HTERT RPE-1 (cell line): ENCODE data around the gene NGF.
"Not testable (repeated sequence)": the region's sequence is repeated elsewhere in the genome, so short reads cannot be mapped to it uniquely, and the experiment has no call there.

Experiments used
- in situ Hi-C: fragments of 300-500 bp; cut with MboI; formaldehyde crosslinking; loops from 4 replicates; pipeline ENCODE4 v1.14.3; 2020; ENCODE audit warnings: low sequenced_read_pairs

The NGF gene

DNA sequence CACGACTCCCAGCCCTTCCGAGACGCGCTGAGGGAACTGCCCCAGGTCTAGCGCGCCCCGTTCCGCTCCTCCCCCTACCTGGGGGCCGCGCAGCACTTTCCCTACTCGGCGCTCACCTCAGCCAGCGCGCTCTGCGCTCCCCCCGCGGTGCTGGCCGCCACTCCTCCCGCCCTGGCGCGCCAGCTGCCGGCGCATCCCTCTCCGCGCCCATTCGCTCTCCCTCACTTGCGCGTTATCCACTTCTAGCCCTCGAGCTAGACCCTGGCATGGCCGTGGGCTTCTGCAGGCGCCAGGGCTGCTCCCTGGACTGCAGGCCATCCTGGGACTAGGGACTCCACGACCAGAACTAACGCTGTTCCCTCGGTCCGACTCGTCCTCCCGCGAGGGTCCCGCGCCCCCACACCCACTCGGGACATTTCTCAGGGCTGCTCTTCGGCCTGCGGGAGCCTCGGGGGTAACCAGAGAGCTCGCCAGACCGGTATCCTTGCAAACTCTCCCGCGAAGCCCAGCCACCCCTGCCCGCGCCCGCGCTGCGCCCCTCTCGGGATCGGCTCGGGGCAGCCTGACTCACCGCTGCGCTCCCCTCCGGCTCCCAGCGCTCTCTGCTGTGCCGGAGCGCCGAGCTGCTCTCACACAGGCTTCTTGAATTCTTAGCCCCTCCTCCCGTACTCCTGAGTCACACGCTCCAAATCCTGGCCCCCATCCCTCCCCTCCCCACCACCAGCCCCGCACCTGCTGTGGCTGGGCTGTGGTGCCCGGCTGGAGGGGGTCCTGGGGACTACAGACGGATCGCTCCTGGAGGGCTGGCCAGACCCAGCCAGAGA is at the start of gene NGF:
NGF (minus strand) TSS at position 617 of the 824 bp plus-strand sequence. CDS start 51,454 bp downstream, outside the sequence.
- in situ Hi-C loops = no loop called here

DNA sequence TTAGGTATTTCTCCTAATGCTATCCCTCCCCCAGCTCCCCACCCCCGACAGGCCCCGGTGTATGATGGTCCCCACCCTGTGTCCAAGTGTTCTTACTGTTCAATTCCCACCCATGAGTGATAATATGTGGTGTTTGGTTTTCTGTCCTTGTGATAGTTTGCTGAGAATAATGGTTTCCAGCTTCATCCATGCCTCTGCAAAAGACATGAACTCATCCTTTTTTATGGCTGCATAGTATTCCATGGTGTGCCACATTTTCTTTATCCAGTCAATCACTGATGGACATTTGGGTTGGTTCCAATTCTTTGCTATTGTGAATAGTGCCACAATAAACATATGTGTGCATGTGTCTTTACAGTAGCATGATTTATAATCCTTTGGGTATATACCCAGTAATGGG is 45.4 kb upstream of the NGF start:
- in situ Hi-C loops = not testable (repeated sequence)

DNA sequence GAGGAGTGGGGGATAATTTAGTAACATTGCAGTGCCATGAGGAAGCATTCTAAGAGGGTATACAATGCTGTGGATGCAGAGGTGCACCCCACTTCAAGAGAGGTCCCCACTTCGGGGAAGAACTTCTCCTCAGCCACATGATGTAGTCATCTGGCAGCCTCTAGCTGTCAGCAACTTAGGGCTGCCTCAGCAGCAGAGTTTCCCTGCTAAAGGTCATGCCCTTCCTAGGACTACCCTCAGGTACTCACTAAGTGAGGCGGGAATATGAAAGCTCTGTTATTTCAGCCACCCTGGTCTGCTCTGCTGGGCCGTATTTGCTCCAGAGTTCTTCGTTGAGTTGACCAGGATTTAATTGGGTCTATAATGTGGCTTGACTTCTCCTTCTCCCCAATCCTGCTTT is 41.9 kb upstream of the NGF start:
- in situ Hi-C loops = no loop called here

DNA sequence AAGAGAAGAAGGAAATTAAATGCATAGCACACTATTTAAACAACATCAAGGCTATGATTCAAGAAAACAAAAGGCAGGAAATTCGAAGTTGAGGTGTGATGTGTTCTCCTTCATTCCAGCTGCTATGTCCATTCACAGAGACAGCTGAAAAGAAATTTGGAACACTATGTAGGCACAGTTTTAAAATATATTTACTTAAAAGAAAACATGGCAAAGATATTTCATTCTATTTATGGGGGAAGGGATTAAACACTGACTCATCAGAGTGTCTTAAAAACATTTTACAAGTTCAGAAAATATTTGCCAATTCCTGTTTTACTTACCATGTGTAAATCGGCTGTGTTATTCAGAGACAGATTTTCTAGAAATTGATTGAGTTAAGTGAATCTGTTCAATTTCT is 39.4 kb upstream of the NGF start:
- in situ Hi-C loops = no loop called here

DNA sequence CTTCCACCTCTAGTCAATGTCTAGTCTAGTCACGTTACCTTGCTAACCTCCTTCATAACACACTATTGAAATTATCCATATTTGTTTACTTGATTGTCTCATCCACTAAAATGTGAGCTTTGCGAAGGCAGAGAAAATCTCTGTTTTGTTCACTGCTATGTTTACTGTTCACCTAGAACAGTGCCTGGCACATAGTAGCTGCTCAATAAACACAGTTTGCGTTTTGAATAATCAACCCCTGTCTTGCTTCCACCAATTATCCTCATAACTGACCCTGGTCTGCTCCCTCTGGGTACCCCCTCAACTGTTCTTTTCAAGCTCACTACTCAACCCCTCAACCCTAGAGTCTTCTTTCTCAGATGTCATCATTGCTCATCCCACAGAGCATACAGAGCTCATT is 36.5 kb upstream of the NGF start:
- in situ Hi-C loops = no loop called here

DNA sequence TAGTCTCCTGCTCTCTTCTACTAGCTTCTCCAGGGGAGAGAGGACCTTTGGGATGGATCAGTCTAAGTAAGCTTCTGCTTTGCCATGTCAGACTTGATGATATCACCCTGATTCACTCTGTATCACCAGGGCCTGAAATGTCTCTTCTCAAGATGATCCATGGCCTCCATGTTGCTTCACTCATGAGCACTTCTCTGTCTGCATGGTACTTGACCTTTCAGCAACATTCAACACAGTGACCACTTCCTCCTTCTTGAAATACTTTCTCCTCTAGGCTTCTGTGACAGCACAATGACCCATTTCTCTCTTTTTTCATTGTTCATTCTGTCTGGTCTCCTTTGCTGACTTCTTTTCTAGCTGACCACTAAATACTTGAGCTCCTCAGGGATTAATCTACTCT is 35.3 kb upstream of the NGF start:
- in situ Hi-C loops = no loop called here

DNA sequence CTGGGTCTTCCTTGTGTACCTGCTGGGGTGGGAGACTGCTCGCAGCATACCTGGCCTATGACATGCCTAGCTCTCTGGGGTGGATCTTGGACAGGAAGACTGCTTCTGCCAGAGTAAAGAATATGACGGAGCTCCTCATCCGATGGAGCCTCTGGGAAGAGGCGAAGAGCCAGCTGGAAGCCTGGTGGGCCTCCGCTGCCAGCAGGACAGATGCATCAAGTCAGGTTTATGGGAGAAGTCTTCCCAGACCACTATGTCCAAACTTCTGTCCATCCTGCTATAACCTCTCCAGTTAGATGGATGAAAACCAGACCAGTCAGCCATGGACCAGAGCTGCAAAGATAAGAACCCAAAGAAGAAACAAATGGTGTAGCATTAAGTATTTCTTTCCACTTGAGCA is 27.7 kb upstream of the NGF start:
- in situ Hi-C loops = no loop called here

DNA sequence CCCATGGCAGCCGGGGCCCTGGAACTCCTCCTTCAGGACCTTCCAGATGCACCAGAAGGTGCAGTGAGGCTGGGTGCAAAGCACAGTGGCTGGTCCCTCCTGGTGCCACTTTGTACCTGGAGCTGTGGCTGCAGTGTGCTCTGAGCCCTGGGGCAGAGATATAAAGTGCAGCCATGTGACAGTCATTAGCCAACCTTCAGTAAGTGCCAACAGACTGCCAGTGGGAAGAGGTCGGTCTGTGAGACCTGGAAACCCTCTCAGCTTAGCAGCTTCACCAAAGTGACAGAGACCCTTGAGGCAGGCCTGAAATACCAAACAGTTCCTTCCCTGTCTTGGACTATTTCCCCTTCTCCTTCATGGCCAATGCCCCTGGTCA is 26.7 kb upstream of the NGF start:
- in situ Hi-C loops = no loop called here

DNA sequence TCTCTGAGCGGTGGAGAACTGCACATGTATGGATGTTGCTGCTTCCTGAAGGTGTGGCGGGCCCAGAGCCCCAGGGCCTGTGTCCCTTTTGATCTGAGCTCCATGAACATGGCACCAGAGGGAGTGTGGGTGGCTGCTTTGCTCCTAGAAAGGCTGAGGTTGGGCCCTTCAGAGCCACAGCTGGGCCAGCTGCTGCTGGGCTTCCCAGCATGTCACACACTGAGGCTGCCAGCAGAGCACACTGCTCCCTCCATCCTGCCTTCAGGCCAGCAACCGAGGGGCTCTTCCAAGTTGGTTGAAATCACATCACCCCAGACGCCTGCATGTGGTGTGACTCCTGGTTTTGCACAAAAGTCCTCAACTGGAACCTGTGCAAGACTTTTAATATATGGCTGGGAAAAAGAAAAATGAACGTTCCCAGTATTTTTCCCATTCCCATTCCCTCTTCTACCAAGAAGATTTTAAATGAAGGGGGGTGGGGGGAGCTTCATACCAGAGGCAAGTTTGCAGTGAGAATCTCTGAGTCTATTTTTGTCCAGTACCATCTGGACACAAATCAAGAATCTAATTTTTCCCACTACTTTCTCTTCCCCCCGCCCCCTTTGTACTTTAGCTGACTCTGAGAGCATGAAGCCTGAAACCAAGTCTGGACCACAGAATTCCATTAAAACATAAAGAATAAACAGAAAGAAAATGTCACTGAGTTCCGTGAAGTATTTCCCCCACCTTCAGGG is 26.2 kb upstream of the NGF start:
- in situ Hi-C loops = no loop called here

DNA sequence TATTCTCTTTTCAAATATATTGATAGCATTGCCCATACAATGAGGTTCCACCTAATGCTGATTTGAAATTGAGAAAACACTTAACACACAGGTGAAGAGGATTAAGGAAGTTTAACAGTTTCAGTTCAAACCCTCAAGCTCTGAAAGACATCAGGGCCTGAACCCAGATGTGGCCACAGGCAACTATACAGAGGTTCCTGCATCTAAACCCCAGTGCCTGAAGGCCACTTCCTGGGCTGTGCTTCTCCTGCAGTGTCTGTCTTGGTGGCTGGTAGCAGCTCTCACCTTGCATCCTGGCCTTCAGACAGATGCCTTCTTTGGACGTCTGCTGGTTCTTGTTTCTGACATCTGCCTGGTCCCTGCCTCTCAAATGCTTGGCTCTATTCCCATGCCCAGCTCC is 25.1 kb upstream of the NGF start:
- in situ Hi-C loops = no loop called here

DNA sequence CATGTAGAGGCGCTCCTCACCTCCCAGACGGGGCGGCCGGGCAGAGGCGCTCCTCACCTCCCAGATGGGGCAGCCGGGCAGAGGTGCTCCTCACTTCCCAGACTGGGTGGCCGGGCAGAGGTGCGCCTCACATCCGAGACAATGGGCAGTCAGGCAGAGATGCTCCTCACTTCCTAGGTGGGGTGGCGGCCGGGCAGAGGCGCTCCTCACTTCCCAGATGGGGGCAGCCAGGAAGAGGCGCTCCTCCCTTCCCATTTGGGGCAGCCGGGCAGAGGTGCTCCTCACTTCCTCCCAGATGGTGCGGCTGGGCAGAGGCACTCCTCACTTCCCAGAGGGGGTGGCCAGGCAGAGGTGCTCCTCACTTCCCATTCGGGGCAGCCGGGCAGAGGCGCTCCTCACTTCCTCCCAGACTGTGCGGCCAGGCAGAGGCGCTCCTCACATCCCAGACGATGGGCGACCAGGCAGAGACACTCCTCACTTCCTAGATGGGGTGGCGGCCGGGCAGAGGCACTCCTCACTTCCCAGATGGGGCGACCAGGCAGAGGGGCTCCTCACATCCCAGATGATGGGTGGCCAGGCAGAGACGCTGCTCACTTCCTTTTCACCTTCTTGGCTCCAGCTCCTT is 22.6 kb upstream of the NGF start:
- in situ Hi-C loops = not testable (repeated sequence)

DNA sequence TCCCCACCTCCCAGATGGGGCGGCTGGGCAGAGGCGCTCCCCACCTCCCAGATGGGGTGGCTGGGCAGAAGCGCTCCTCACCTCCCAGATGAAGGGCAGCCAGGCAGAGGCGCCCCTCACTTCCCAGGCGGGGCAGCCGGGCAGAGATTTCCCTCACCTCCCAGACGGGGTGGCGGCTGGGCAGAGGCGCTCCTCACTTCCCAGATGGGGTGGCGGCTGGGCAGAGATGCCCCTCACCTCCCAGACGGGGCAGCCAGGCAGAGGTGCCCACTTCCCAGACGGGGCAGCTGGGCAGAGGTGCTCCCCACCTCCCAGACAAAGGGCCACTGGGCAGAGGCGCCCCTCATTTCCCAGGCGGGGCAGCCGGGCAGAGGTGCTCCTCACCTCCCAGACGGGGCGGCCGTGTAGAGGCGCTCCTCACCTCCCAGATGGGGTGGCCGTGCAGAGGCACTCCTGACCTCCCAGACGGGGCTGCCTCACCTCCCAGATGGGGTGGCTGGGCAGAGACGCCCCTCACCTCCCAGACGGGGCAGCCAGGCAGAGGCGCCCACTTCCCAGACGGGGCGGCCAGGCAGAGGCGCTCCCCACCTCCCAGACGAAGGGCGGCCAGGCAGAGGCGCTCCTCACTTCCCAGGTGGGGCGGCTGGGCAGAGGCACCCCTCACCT is 21.9 kb upstream of the NGF start:
- in situ Hi-C loops = not testable (repeated sequence)

DNA sequence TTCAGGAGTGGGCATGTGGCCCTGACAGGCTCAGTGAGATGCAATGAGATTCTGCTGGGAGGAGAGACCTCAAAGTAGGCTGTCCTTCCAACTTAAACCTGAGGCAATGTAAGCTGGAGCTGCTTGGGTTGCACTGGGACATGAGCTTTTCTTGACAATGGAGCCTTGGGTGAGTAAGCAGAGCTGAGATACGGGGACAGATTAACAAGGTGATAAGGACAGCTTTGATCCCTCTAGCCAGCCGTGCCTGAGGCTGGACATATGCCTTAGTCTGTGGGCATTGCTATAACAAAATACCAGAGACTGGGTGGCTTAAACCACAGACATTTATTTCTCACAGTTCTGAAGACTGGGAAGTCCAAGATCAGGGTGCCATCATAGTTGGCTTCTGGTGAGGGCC is 18.3 kb upstream of the NGF start:
- in situ Hi-C loops = no loop called here

DNA sequence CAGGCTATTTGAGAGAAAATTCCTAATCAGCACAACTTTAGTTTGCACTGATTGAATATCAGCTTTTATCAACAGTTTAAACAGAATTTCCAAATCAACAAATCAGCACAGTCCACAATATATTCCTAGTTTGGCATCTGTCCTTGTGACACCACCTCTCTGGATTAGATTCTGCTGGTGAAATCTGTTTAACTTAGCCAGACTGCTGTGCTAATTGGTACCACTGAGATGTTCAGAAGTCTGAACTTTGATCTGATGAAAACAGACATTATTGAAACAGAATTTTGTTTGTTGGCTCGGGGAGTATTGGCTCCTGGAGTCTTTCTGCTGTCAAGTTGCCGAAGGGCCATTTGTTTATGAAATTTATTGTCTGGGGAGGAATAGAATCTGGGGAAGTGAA is 17.0 kb upstream of the NGF start:
- in situ Hi-C loops = no loop called here

DNA sequence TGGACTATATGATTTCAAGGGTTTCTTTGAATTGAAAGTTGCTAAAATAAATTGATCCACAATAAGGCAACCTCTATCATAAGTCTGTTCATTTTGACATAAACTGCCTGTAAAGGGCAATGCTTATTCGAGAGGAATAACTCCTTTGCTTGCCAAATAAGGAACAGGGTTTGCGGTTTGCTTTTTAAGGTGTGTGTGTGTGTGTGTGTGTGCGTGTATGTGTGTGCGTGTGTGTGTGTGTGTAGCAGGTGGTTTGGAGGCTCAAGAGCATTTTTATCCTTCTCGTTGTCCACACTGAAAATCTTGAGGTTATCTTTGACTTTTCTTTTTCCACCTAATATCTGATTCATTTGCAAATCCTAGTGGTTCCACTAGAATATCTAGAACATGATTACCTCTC is 13.1 kb upstream of the NGF start:
- in situ Hi-C loops = no loop called here

DNA sequence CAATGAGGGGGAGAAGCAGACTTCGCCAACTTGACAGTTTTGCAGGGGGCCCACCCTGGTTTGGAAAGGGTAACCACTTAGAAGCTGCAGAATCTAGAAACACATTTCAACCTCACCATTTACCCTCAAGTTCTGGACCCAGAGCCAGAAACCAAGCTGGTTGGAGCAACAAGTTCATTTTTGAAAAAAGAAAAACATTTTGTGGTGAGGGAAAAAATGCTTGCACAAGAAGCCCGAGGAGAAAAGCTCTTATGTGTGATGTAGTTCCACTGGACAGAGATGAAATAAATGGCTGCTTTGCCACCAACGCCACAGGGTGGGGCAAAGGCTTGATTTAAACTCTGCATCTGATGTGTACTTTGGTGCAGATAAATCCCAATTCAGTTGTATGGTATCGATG is 10.6 kb upstream of the NGF start:
- in situ Hi-C loops = no loop called here

DNA sequence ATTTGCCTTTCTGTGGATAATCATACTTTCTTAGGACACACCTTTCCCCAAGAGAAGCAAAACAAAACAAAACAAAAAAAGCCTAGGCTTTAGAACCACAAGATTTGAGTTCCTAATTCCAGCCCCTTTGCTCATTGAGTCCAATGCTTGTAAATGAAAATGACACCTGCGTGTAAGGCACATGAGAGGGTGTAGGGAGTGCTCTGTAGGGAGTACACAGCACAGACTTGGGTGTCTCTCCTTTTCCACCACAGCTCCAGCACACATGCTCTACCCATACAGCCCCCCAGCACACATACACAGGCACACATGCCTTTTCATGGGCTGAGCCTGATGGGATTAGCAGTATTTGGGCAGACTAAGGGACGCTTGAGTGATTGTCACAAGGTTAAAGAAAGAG is 9.2 kb upstream of the NGF start:
- in situ Hi-C loops = no loop called here

DNA sequence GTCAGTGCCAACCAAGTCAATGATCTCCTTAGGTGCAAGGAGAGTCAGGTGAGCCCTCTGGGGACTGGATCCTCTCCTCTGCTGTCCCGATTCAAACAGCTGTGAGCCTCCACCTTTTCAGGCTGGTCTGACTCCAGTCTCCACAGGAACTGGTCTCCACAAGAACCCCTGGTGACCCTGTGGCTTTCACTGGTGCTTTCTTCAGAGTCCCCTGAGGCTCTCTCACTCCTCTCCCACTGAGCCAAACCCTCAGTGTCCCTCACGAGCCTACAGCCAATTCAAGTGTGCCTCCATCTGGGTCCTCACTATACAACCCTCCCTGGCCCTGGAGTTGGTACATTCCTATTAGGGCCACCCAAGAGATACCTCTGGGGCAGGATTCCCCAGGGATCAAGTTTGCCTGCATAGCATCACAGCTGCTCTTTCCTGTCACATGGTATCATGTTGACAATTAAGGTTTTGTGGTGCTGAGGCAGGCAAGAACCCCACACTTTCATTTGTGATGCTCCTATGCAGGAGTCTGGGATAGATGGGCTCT is 5.2 kb upstream of the NGF start:
- in situ Hi-C loops = no loop called here

DNA sequence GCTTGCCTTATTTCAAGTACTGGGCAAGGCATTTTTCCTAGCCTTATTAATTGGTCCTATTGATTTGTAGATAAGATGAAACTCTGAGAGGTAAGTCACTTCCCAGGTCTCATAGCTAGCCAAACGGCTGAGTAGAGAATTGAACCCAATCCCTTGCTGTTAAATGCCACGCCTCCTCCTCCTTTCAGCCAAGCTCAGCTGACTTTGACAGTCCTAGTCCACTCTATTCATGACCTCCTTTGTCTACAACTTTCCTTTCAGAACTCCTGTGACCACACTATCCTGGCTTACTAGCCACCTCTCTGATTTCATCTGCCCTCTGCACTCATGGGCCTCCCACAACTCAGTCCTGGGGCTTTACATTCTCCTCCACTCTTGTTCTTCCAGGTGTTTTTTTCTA is 3.9 kb upstream of the NGF start:
- in situ Hi-C loops = no loop called here

DNA sequence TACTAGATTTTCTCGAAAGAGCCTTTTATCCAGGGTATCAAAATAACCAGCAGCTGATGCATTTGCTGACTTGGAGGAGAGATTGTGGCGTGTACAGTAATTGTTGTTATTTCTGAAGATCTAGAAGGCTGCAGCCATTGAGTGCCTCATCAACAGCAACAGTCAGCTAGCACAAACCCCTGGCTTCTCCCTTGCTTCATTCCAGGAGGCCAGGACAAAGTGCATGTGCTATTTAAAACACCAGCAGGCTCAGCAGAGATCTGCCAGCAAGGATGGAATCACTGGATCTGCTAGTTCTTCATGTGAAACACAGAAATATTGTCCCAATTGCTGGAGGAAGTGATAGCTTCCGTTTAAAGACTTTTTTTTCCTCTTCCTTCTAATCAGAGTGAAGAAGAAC is 2.8 kb upstream of the NGF start:
- in situ Hi-C loops = no loop called here

DNA sequence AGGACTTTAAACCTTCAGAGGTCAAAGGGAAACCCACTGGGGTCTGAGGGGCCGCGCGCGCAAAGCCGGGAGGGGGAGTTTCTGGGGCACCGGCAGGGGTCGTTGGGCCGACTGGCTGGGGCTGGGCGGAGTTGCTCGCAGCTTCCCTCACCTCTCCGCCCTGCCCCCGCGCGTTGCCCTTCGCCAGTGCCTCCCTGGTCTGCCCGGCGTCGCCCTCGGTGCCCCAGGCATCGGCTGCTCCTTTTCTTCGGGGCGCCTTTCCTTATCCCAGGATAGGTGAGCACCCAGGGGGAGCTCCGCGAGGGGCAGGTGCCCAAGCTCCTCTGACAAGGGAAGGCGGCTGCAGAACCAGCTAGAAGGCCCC is 390 bp upstream of the NGF start:
- in situ Hi-C loops = no loop called here
